Small intestine (tissue), 7 donors: ENCODE measurements around the gene MKI67. TPM values are rescaled to one million over a fixed set of nuclear protein-coding genes. Genes with fewer than 3 reads are reported as not detected.
"Not testable (repeated sequence)": the region's sequence is repeated elsewhere in the genome, so short reads cannot be mapped to it uniquely, and the experiment has no call there.

Experiments used
- DNase-seq, 2 donors: peaks; one replicate each; pipeline versions ENCODE4 v3.0.0 to v3.0.0-alpha.2; 2013
- FAIRE-seq: peaks from 2 replicates; lab custom pipeline; 2012; peaks lifted over from hg19 to GRCh38; lab: Jason Lieb, UNC
- H3K27ac ChIP-seq, 3 donors: one replicate each; pipeline ENCODE4 v1.5.1; 2013; ENCODE audit warnings: low read length in 2 of 3, mild to moderate bottlenecking in 2 of 3, control low read depth in 1 of 3, inconsistent platforms in 1 of 3, low read depth in 1 of 3, moderate library complexity in 1 of 3
- H3K27me3 ChIP-seq, 3 donors: one replicate each; pipeline ENCODE4 v1.6.1; 2013; ENCODE audit warnings: low read length in 3 of 3, inconsistent platforms in 1 of 3; ENCODE audit not compliant: control insufficient read depth in 3 of 3, insufficient read depth in 3 of 3
- H3K36me3 ChIP-seq, 3 donors: one replicate each; pipeline ENCODE4 v1.6.1; 2013; ENCODE audit warnings: low read length in 3 of 3, inconsistent platforms in 1 of 3, low read depth in 1 of 3, mild to moderate bottlenecking in 1 of 3, moderate library complexity in 1 of 3; ENCODE audit not compliant: control insufficient read depth in 3 of 3, insufficient read depth in 2 of 3
- H3K4me1 ChIP-seq, 3 donors: one replicate each; pipeline ENCODE4 v1.6.1; 2013; ENCODE audit warnings: low read length in 2 of 3, inconsistent platforms in 1 of 3, low read depth in 1 of 3, mild to moderate bottlenecking in 1 of 3, moderate library complexity in 1 of 3; ENCODE audit not compliant: control insufficient read depth in 3 of 3, insufficient read depth in 2 of 3
- H3K4me3 ChIP-seq, 3 donors: one replicate each; pipeline ENCODE4 v1.5.1; 2013; ENCODE audit warnings: low read length in 3 of 3, control low read depth in 1 of 3, inconsistent platforms in 1 of 3, low read depth in 1 of 3, mild to moderate bottlenecking in 1 of 3, moderate library complexity in 1 of 3
- H3K9me3 ChIP-seq, 2 donors: one replicate each; pipeline ENCODE4 v1.6.1; 2013; ENCODE audit warnings: low read depth in 1 of 2, low read length in 1 of 2; ENCODE audit not compliant: control insufficient read depth in 2 of 2, insufficient read depth in 1 of 2
- WGBS, 3 donors: extraction: QIAGEN DNeasy Blood & Tissue Kit; methylation state at CpG; one replicate each; pipeline ENCODE4 v1.1.7; 2013; 5-methylcytosine and 5-hydroxymethylcytosine counted together
- polyA plus RNA-seq, 4 donors: library from polyadenylated mRNA; stranded (reverse) in 3 of 4; unstranded in 1 of 4; fragments of 200-250 nt in 3 of 4; fragments of 120-200 nt in 1 of 4; gene quantifications; one replicate each; pipeline versions ENCODE4 v1.2.1 to v1.2.3, GENCODE V29; 2013
- donor health status: healthy with polysubstance abuse.
- donor health status: control.
- donor health status: control.
- donor health status: Bipolar disorder and iron deficiency.
- donor health status: healthy.

Gene MKI67
- polyA plus RNA-seq, 4 donors = 0.45 to 29.6 (median 15.5) TPM

DNA sequence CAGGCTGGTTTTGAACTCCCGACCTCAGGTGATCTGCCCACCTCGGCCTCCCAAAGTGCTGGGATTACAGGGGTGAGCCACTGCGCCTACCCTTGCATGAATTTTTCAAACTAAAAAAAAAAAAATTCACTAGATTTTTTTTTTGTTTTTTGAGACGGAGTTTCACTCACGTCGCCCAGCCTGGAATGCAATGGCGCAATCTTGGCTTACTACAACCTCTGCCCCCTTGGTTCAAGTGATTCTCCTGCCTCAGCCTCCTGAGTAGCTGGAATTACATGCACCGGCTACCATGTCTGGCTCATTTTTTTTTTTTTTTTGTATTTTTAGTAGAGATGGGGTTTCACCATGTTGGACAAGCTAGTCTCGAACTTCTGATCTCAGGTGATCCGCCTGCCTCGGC is 12.2 kb upstream of the MKI67 start:
- not testable (repeated sequence) for H3K9me3 ChIP-seq, H3K27ac ChIP-seq, H3K36me3 ChIP-seq, DNase-seq, H3K27me3 ChIP-seq, FAIRE-seq, H3K4me3 ChIP-seq, H3K4me1 ChIP-seq
- 93 to 96% (median 94%) methylated on average over 11 of the region's 11 CpGs for WGBS, 3 donors

DNA sequence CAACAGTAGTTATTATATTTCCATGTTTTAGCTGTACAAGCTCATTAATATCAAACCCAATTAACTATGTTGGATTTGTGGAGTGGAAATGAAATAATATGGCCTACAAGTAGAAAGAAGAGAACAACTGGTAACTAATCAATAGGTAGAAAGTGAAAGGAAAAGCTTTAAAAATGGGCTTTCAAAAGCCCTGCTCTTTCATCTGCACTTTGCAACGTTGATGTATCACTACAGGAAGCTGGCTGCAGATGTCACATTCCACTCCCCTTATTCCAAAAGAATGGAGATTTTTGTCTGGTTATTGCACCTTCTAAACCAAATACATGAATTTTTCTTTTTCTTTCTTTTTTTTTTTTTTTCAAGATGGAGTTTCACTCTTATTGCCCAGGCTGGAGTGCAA is 11.7 kb upstream of the MKI67 start:
- H3K27ac ChIP-seq = no peak overlapping the region
- H3K4me3 ChIP-seq = no peak overlapping the region
- no peaks in the 10 kb centered on the region for H3K9me3 ChIP-seq
- H3K4me1 ChIP-seq = no peaks in the 10 kb centered on the region
- no peak for FAIRE-seq
- peak in 1 of 2 donors; percentile 14 for DNase-seq
- WGBS, 3 donors = 3 to 19% (median 11%) methylated on average over 1 of the region's 1 CpG
- H3K27me3 ChIP-seq = no peaks in the 10 kb centered on the region
- no peaks in the 10 kb centered on the region for H3K36me3 ChIP-seq

DNA sequence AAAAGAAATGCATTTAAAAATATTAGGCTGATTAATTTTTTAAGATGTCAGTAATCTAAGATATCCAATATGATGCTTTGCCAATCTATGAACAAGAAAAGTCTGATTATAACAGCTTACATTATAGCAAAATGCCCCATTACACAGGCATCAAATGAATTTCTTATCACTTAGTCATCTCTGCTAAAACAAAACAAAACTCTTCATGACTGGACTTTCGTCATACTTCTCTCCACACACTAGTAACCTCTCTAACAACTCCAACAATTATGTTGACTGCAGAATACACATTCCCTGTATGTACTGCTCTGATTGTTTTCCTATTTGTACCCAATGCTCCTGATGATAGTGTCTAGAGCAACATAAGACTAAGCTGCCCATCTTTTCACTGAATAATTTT is 3.8 kb upstream of the MKI67 start:
- H3K27ac ChIP-seq = no peak overlapping the region
- 68 to 86% (median 78%) methylated on average over 1 of the region's 1 CpG for WGBS, 3 donors
- no peak for FAIRE-seq
- peaks cover 0 to 7% (median 4%) of the 10 kb centered on the region in 3 donors for H3K4me1 ChIP-seq
- no peaks in the 10 kb centered on the region for H3K36me3 ChIP-seq
- H3K9me3 ChIP-seq = no peaks in the 10 kb centered on the region
- no peak for DNase-seq
- no peak overlapping the region for H3K4me3 ChIP-seq
- no peaks in the 10 kb centered on the region for H3K27me3 ChIP-seq

GRCh38 chr10:128128582-128128981 is 2.4 kb upstream of the MKI67 start:
- Histone ChIP-seq H3K36me3 (no peaks in the 10 kb centered on the region), H3K9me3 (no peaks in the 10 kb centered on the region), H3K27ac (no peak overlapping the region), H3K27me3 (no peaks in the 10 kb centered on the region), H3K4me3 (no peak overlapping the region), H3K4me1 (peaks cover 2 to 7% (median 4%) of the 10 kb centered on the region in 3 donors)
- FAIRE-seq (no peak), DNase-seq (no peak)
- WGBS, 3 donors = 71 to 88% (median 86%) methylated on average over 8 of the region's 8 CpGs

DNA sequence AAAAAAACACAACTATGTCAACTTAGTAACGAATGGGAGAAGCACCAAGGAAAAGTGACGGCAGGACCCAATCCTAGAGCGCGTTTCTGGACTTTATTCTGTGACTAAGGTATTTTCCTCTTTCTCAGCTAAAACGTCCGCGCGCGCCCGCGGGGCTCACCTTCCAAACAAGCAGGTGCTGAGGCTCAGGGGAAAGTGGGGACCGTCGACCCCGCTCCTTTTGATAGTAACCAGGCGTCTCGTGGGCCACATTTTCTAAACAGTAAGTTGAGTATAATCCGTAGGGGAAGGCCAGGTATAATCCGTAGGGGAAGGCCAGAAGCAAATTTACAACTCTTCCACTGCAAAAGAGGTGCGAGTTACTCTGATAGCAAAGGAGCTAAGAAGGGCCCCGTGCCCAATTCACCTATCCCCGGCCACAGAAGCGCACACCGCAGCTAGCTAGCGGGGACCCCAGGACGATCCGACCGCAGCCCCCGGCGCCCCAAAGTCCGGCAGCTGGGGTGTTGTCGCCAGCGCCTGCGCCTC is 743 bp downstream of the MKI67 start:
- no peaks in the 10 kb centered on the region for H3K9me3 ChIP-seq
- no peaks in the 10 kb centered on the region for H3K36me3 ChIP-seq
- peak overlapping the region in 1 of 3 donors; percentile 6 for H3K27ac ChIP-seq
- DNase-seq = peak; percentile 48 to 81
- H3K4me1 ChIP-seq = peaks cover 2 to 7% (median 4%) of the 10 kb centered on the region in 3 donors
- WGBS, 3 donors = 0 to 1% (median 1%) methylated on average over 31 to 33 of the region's 33 CpGs
- H3K27me3 ChIP-seq = no peaks in the 10 kb centered on the region
- peak overlapping the region; percentile 52 to 84 (median 67) for H3K4me3 ChIP-seq
- no peak for FAIRE-seq

GRCh38 chr10:128124813-128125403 is 1.3 kb downstream of the MKI67 start:
- Histone ChIP-seq H3K36me3 (no peaks in the 10 kb centered on the region), H3K27me3 (no peaks in the 10 kb centered on the region), H3K4me3 (peak overlapping the region in 2 of 3 donors; percentile 52 to 84), H3K4me1 (peaks cover 2 to 7% (median 4%) of the 10 kb centered on the region in 3 donors), H3K27ac (no peak overlapping the region), H3K9me3 (no peaks in the 10 kb centered on the region)
- peak; percentile 4 to 35 for DNase-seq
- no peak for FAIRE-seq
- WGBS, 3 donors = 11 to 22% (median 19%) methylated on average over 11 of the region's 11 CpGs

GRCh38 chr10:128123846-128124245 is 2.4 kb downstream of the MKI67 start:
- no peaks in the 10 kb centered on the region for H3K36me3 ChIP-seq
- DNase-seq (no peak), FAIRE-seq (no peak)
- H3K27me3 ChIP-seq = no peaks in the 10 kb centered on the region
- H3K4me1 ChIP-seq = peaks cover 2 to 7% (median 4%) of the 10 kb centered on the region in 3 donors
- no peak overlapping the region for H3K27ac ChIP-seq
- H3K9me3 ChIP-seq = no peaks in the 10 kb centered on the region
- no peak overlapping the region for H3K4me3 ChIP-seq

GRCh38 chr10:128122931-128123330 is 3.3 kb downstream of the MKI67 start:
- FAIRE-seq (no peak), DNase-seq (no peak)
- no peaks in the 10 kb centered on the region for H3K36me3 ChIP-seq
- H3K4me3 ChIP-seq = no peak overlapping the region
- no peaks in the 10 kb centered on the region for H3K9me3 ChIP-seq
- no peaks in the 10 kb centered on the region for H3K27me3 ChIP-seq
- no peak overlapping the region for H3K27ac ChIP-seq
- H3K4me1 ChIP-seq = peaks cover 2 to 5% (median 4%) of the 10 kb centered on the region in 3 donors
- 71 to 85% (median 72%) methylated on average over 2 of the region's 2 CpGs for WGBS, 3 donors
